ENCODE measurements around the gene PDK2.
A peak's percentile ranks its signal among the peaks of the same experiment; 100 is the strongest.

Gene PDK2

GRCh38 chr17:50153650-50154575 lies 58.8 kb downstream of the PDK2 start:
- no peak for DNase-seq

- DNase-seq: no peak
Measured at GRCh38 chr17:50154604-50155003, 59.5 kb downstream of the PDK2 start.

DNA sequence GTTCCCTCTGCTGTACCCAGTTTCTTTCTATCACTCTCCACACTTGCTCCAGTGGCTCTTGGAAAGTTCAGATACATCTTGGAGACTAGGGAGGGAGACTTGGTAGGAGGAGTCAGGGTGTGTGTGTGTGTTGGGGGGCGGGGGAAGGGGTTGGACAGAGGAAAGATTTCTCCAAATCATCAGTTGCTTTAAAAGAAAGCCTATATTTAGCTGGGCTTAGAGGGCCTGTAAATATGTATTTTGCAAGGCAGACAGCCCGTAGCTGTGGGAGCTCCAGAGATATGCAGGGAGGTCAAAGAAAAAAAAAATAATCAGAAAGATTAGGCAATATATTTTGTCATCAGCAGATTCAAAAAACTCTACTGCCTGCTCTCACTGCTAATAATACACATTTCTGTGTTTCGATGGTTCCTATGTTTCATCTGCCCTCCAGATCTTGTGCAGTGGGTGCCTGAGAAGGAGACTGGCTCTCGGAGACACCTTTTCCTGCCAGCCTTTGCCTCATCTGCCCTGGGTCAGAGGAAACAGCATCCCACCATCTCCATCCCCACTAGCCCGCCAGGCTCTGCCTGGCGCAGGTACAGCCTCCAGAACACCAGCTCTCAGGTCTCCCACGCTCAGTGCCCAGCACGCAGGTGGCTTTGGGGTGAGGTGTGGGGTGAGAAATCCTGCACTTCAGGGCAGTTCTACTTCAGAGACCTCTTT lies 60.1 kb downstream of the PDK2 start:
- no peak for DNase-seq

GRCh38 chr17:50157891-50158290 lies 62.7 kb downstream of the PDK2 start:
- DNase-seq: no peak

- DNase-seq: peak; percentile 96
Measured at GRCh38 chr17:50161023-50161910, 66.1 kb downstream of the PDK2 start.

Measured in activated naive CD4-positive, alpha-beta T cell treated with Interleukin-2 at 50 U/mL for 16 hours (primary cell).